Activated T-cell treated with anti-CD3 and anti-CD28 coated beads, Interleukin-2, amount 50 U/mL, for 1 hour (primary cell): ENCODE results near the gene ZNF263.

Experiments
- DNase-seq: peaks from one replicate; pipeline ENCODE4 v3.0.0-alpha.2; 2020

ZNF263 gene

DNA sequence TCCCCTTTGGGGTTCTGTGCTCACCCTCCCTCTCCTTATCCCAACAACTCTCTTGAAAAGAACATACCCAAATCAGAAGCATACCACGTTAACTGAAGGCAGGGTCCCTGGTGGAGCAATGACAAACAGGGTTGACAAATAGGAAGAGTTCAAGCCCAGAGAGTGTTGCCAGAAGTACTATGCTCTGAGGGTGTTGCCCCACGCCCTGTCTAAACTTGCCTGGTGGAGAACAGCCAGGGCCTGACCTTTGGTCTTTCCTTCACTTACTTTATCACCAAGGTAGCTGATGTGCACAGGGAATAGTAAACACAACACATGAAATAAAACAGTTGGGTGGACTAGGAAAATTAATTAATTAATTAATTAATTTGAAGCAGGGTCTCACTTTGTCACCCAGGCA is 45.4 kb downstream of the ZNF263 start:
- DNase-seq, result no peak
